ENCODE results near the gene XXYLT1.
A peak's percentile ranks its signal among the peaks of the same experiment; 100 is the strongest.
"Not testable (repeated sequence)": the region's sequence is repeated elsewhere in the genome, so short reads cannot be mapped to it uniquely, and the experiment has no call there.

XXYLT1 gene

GRCh38 chr3:195203606-195204005 lies 67.4 kb downstream of the XXYLT1 start:
- DNase-seq = no peak

GRCh38 chr3:195201295-195201694 lies 69.7 kb downstream of the XXYLT1 start:
- no peak for DNase-seq

- DNase-seq = no peak
Observed at GRCh38 chr3:195200010-195200822, 70.7 kb downstream of the XXYLT1 start.

GRCh38 chr3:195198426-195199346 lies 72.3 kb downstream of the XXYLT1 start:
- DNase-seq = no peak

GRCh38 chr3:195197765-195198425 lies 73.1 kb downstream of the XXYLT1 start:
- DNase-seq = peak in 1 of 2 donors; percentile 72

- DNase-seq = no peak
Observed at GRCh38 chr3:195196266-195196665, 74.7 kb downstream of the XXYLT1 start.

- no peak for DNase-seq
Observed at GRCh38 chr3:195195321-195196209, 75.4 kb downstream of the XXYLT1 start.

- DNase-seq = no peak
Observed at GRCh38 chr3:195194559-195195206, 76.3 kb downstream of the XXYLT1 start.

- no peak for DNase-seq
Observed at GRCh38 chr3:195191580-195191979, 79.4 kb downstream of the XXYLT1 start.

- no peak for DNase-seq
Observed at GRCh38 chr3:195189821-195190220, 81.1 kb downstream of the XXYLT1 start.

GRCh38 chr3:195188426-195188927 lies 82.5 kb downstream of the XXYLT1 start:
- DNase-seq = no peak

- DNase-seq = no peak
Observed at GRCh38 chr3:195187609-195188425, 83.1 kb downstream of the XXYLT1 start.

- not testable (repeated sequence) for DNase-seq
Observed at GRCh38 chr3:195186710-195187047, 84.3 kb downstream of the XXYLT1 start.

GRCh38 chr3:195186041-195186709 lies 84.8 kb downstream of the XXYLT1 start:
- DNase-seq = no peak

- DNase-seq = no peak
Observed at GRCh38 chr3:195185583-195185982, 85.4 kb downstream of the XXYLT1 start.

GRCh38 chr3:195184716-195185421 lies 86.1 kb downstream of the XXYLT1 start:
- no peak for DNase-seq

- no peak for DNase-seq
Observed at GRCh38 chr3:195183071-195183776, 87.7 kb downstream of the XXYLT1 start.

- peak in 1 of 2 donors; percentile 83 for DNase-seq
Observed at GRCh38 chr3:195182470-195182795, 88.5 kb downstream of the XXYLT1 start.
